GM19238 (cell line): ENCODE measurements around the gene RAB8B.
"Not testable (repeated sequence)": the region's sequence is repeated elsewhere in the genome, so short reads cannot be mapped to it uniquely, and the experiment has no call there.

Source experiments
- DNase-seq: peaks from one replicate; pipeline ENCODE4 v3.0.0; 2011; ENCODE audit warnings: low spot score; ENCODE audit not compliant: insufficient read length

RAB8B gene

GRCh38 chr15:63206079-63206478, 16.7 kb downstream of the RAB8B start:
- no peak for DNase-seq

DNA sequence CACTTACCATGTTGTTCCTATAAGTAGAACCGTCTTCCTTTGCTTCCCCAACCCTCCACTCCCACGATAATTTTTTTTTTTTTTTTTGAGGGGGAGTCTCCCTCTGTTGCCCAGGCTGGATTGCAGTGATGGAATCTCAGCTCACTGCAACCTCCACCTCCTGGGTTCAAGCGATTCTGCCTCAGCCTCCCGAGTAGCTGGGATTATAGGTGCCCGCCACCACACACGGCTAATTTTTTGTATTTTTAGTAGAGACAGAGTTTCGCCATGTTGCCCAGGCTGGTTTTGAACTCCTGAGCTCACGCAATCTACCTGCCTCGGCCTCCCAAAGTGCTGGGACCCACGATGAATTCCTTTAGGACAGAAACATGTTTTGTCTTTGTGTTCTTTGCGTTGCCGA, 19.4 kb downstream of the RAB8B start:
- DNase-seq, result not testable (repeated sequence)

GRCh38 chr15:63210151-63211091, 21.0 kb downstream of the RAB8B start:
- DNase-seq, result no peak

DNA sequence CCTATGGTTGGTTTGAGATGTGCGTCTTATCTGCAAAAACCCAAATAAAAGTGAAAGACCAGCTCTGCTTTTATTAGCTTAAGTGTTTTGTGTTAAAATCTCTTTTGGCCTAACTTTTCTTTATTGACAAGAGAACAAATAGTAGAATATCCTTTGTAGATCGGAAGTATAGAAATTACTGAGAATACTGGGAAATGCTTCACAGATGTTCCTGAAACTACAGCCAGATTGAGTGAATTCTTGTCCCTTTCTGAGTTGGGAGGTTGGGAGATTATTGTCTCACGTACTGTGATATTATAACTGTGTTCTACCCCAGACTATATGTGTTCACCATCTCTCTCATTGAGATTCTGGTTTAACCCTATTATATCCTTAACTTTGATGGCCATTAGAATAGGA, 21.7 kb downstream of the RAB8B start:
- DNase-seq, result no peak

GRCh38 chr15:63211549-63211948, 22.1 kb downstream of the RAB8B start:
- DNase-seq, result no peak

DNA sequence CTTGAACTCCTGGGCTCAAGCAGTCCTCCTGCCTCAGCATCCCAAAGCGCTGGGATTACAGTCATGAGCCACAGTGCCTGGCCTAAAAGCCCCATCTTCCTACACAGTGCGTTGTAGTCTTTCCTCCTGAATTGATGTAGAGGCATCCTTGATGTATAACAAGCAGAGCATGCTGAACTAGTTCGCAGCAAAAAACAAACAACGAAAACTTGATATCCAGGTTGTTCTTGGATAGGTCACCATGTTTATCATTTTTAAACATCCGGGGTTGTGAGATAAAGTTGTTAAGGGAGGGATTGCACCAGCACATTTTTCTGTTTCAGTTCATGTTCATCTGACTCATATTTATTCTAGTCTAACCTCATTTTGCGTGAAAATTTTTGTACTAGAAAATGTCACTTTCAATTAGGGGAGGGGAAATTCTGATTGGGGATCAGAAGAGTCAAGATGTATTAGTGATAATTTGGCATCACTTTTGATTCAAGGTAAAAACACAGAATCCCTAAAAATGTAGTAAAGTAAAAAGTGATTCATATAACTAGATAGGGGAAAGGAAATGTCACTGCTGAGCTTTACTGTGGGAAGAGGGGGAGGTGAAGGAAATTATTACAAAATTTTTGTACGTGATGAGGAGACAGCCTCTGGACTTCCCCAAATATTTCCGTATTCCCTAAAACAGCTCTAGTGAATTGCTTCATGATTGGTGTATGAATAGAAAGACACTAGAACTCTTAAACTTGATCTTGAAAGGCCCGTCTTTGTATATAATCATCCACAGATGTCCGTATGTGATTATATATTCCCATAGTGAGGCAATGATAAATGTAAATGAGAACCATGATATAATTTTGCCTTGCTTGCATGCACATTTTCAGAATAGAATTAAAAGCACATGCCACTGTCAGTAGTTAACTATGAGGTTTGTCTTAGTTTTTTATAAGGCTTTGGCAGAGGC, 22.9 kb downstream of the RAB8B start:
- DNase-seq, result no peak

DNA sequence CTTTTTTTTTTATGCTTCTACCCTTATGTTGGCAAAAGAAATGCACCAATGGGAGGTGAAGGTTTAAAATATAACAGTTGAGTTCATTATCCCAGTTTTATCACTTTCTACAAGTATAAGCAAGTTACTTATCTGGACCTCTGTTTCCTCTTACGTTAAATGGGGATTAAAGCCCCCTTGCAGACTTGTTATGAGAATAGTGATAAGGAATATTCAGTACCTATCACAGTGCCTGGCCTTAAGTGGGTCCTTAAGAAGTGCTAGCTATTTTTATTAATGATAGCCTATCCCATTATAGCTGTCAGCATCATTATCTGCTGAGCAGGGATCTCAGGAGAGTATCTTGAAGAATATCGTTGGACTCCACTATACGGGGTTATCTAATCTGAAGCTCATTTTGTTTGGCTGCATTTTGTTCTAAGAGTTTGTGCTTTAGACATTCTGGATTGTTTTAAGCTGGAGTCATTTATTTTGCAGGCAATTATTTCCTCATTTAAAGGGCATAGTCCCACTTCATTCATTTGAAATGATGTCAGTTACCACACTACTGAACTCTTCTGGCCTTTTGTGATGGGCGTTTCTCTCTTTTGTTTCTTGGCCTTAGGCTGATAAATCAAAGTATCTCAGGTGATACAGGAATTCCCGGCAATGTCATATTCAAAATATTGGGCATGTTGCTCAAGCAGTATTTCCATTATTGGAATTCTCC, 28.8 kb downstream of the RAB8B start:
- no peak for DNase-seq

- DNase-seq, result no peak
Measured at GRCh38 chr15:63219196-63219710, 29.8 kb downstream of the RAB8B start.

GRCh38 chr15:63221346-63221745, 31.9 kb downstream of the RAB8B start:
- no peak for DNase-seq

DNA sequence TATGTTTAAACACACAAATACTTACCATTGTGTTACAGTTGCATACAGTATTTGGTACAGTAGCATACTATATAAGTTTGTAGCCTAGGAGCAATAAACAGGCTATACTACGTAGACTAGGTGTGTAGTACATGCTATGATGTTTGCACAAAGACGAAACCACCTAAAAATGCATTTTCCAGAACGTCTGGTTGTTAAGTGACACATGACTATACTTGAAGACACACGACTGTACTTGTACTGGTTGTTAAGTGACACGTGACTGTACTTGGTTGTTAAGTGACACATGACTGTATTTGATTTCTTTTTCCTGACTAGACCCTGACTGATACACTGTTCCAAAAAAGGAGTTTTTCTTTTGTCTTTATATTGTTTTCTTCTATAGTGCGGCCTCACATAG, 34.1 kb downstream of the RAB8B start:
- DNase-seq, result no peak

- DNase-seq, result no peak
Measured at GRCh38 chr15:63225381-63225780, 36.0 kb downstream of the RAB8B start.

DNA sequence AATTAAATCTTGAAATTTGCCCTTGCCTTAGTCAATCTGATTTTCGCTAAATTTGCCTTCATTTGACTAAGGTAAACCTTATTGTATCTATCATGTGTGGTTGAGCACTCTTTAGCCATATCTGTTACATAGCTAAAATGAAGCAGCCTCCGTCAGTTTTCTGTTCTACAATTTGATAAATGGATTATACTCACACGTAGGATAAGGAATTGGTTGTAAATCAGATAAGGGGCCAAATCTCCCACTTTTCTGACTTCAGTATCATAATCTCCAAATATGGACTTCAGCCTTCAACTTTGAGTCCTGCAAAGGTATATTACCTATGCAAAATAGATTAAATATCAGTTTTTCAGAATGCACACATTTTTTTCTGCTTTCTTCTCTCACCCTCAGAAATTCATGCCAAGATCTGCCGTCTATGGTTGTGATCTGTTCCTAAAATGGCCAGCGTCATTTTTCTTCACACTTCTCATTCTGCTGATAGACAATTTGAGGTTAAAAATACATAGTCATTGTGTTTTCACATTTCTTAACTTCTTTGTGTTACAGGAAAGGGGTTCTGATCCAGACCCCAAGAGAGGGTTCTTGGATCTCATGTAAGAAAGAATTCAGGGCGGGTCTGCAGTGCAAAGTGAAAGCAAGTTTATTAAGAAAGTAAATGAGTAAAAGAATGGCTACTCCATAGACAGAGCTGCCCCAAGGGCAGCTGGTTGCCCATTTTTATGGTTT, 36.9 kb downstream of the RAB8B start:
- no peak for DNase-seq

- no peak for DNase-seq
Measured at GRCh38 chr15:63226966-63227401, 37.6 kb downstream of the RAB8B start.

- DNase-seq, result no peak
Measured at GRCh38 chr15:63227689-63228088, 38.3 kb downstream of the RAB8B start.

DNA sequence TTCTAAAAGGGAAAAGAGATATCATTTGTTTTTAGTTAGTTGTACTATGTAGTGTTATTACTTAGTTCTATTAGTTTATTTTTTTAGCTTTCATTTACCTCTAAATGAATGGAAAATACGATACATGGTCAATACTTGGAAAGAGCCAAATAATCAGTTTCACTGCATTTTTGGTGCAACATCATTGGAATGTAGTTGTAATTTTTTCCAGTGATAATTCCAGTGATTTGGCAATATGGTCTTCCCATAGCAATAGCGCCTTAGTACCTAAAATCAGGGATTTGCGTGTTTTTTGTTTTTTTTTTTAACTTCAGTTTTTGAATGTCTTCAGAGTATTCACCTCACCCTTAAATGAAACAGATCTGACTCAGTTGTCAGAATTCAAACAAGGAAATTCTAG, 41.8 kb downstream of the RAB8B start:
- no peak for DNase-seq

- no peak for DNase-seq
Measured at GRCh38 chr15:63231706-63232105, 42.3 kb downstream of the RAB8B start.

DNA sequence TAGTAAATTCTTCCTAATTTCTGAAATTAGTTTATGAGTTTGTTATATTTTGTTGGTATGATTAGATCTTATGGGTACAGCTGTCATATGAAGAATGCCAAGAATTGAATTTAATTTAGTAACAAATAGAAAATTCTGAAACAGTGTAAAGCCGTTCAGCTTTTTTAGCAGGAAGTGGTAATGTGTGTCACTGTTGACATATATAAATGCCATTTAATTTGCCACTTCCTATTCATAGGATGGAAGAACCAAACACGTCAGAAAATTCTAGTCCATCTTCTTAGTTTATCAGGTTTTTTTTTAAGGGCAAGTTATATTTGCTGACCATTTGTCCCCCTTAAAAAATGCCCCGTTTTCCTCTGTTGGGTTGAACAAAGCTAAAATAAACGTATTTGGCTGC, 43.0 kb downstream of the RAB8B start:
- DNase-seq, result no peak

DNA sequence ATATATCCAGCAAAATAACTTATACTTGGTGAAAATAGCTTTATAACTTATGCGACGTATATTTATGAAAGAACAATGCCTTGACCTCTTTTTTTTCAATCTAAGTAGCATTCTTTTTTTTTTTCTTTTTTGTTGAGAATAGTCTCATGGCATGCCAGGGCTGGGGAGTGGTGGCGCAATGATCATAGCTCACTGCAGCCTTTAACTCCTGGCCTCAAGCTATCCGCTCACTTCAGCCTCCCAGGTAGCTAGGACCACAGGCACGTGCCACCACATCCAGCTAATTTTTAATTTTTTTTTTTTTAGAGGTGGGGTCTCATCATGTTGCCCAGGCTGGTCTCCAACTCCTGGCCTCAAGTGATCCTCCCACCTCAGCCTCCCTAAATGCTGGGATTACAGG, 43.5 kb downstream of the RAB8B start:
- no peak for DNase-seq

DNA sequence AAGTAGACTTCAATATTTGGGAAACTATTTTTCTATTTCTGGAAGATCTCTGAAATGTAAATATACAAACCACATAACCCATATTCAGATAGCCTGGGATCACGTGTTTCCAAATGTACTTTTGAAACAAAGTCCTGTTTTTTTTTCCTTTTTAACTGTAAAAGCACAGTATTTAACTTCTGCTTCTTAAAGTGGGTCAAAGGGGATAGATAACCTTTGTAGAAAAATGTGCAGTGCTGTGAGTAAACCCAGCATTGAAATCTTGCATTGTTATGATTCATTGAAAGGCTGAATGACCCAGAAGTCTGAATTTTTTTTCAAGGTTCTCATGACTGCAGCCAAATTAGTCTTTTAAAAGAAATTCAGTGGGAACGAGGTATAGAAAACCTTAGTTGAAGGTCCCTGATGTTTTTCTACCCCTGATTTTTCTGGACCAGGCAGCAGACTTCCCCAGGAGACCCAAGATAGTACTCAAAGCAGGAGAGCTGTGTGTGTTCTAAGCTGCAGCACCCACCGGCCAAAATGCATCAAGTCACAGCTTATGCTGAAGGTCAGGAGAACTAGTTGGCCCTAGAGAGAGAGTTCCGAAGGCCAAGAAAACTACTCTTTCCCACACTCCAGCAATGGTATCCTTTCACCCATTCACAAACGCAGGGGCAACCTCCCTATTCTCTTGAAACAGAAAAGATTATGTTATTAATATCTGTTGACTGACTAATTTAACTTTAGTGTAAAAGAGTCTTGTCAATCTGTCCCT, 44.4 kb downstream of the RAB8B start:
- no peak for DNase-seq

DNA sequence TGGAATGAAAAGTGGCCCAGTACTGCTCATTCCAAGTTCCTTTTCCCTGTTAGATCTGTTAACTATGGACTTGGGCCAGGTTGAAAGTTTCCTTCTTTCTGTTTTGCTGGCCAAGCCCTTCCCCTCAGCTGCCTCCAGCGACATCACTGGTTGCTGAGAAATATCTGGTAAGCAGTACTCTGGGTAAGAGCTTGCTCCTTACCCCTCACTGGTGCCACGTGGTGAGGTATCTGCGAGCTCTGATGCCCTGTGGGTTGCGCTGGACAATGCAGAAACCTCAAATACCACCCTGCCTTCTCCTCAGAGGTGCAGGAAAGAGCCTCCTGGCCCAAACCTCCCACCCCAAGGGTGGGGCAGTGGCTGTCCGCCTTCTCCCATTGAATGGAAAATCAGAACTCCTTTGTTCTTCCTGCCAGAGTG, 45.1 kb downstream of the RAB8B start:
- DNase-seq, result no peak
